HepG2 (cell line): ENCODE measurements around the gene CTNNBIP1. TPM values are rescaled to one million over a fixed set of nuclear protein-coding genes. Genes with fewer than 3 reads are reported as not detected.

Experiments
- CC2D1A ChIP-seq: sonication (generic); formaldehyde crosslinking; IDR thresholded peaks from 2 replicates; pipeline ENCODE4 v1.8.1; 2023; ENCODE audit warnings: mild to moderate bottlenecking, missing genetic modification reagents
- FOXM1 ChIP-seq: sonication (generic); formaldehyde crosslinking; IDR thresholded peaks from 2 replicates; pipeline ENCODE4 v1.5.0; 2020; ENCODE audit warnings: missing genetic modification reagents
- GLI4 ChIP-seq: sonication (generic); formaldehyde crosslinking; IDR thresholded peaks from 2 replicates; pipeline ENCODE4 v1.5.1; 2020; ENCODE audit warnings: missing genetic modification reagents, mild to moderate bottlenecking, moderate library complexity, borderline replicate concordance
- HNRNPLL ChIP-seq: fragments of 200-400 bp; formaldehyde crosslinking; IDR thresholded peaks from 2 replicates; pipeline ENCODE4 v1.6.1; 2017; ENCODE audit warnings: mild to moderate bottlenecking, low read depth, low read length; ENCODE audit not compliant: poor library complexity, severe bottlenecking
- KLF16 ChIP-seq, 2 experiments: sonication (generic) in 1 of 2; formaldehyde crosslinking in 1 of 2; IDR thresholded peaks; 2 replicates each; pipeline versions ENCODE4 v1.6.1 to v1.8.0; 2016 to 2023; ENCODE audit warnings: missing genetic modification reagents in 2 of 2, missing compliant biosample characterization in 1 of 2
- MIXL1 ChIP-seq: IDR thresholded peaks from 2 replicates; pipeline ENCODE4 v1.6.1; 2016
- NFE2L1 ChIP-seq: sonication (generic); formaldehyde crosslinking; IDR thresholded peaks from 2 replicates; pipeline ENCODE4 v1.4.0; 2020; ENCODE audit warnings: missing genetic modification reagents, mild to moderate bottlenecking, borderline replicate concordance
- NFKB2 ChIP-seq: sonication (generic); formaldehyde crosslinking; IDR thresholded peaks from 2 replicates; pipeline ENCODE4 v1.4.0; 2020; ENCODE audit warnings: missing genetic modification reagents, borderline replicate concordance
- NRL ChIP-seq: sonication (generic); formaldehyde crosslinking; IDR thresholded peaks from 2 replicates; pipeline ENCODE4 v1.5.0; 2020; ENCODE audit warnings: missing genetic modification reagents, mild to moderate bottlenecking, moderate library complexity, borderline replicate concordance
- RBFOX2 ChIP-seq: fragments of 200-400 bp; formaldehyde crosslinking; IDR thresholded peaks from 2 replicates; pipeline ENCODE4 v1.6.1; 2017; ENCODE audit warnings: low read depth, mild to moderate bottlenecking, low read length
- SIN3B ChIP-seq: fragments of 150-350 bp; IDR thresholded peaks from 2 replicates; pipeline ENCODE4 v1.6.1; 2014; ENCODE audit warnings: low read length
- SP5 ChIP-seq: IDR thresholded peaks from 2 replicates; pipeline ENCODE4 v1.6.1; 2016; ENCODE audit warnings: low read depth, borderline replicate concordance
- SRY ChIP-seq: sonication (generic); formaldehyde crosslinking; IDR thresholded peaks from 2 replicates; pipeline ENCODE4 v1.8.0; 2022; ENCODE audit warnings: mild to moderate bottlenecking, missing genetic modification reagents
- ZBTB38 ChIP-seq: sonication (generic); formaldehyde crosslinking; IDR thresholded peaks from 2 replicates; pipeline ENCODE4 v1.5.1; 2020; ENCODE audit warnings: mild to moderate bottlenecking, missing genetic modification reagents
- ZFX ChIP-seq: sonication (generic); formaldehyde crosslinking; IDR thresholded peaks from 2 replicates; pipeline ENCODE4 v1.4.0; 2020; ENCODE audit warnings: mild to moderate bottlenecking, low read depth, missing genetic modification reagents, moderate library complexity
- ZMAT3 ChIP-seq: sonication (generic); formaldehyde crosslinking; conservative IDR thresholded peaks from 2 replicates; pipeline ENCODE4 v1.7.0; 2021; ENCODE audit warnings: missing genetic modification reagents
- ZNF501 ChIP-seq: sonication (generic); formaldehyde crosslinking; IDR thresholded peaks from 2 replicates; pipeline ENCODE4 v1.5.1; 2020; ENCODE audit warnings: mild to moderate bottlenecking, moderate library complexity, missing genetic modification reagents
- ZNF572 ChIP-seq: sonication (generic); formaldehyde crosslinking; IDR thresholded peaks from 2 replicates; pipeline ENCODE4 v1.5.1; 2020; ENCODE audit warnings: mild to moderate bottlenecking, missing genetic modification reagents
- ZNF746 ChIP-seq: sonication (generic); formaldehyde crosslinking; IDR thresholded peaks from 2 replicates; pipeline ENCODE4 v1.8.0; 2022; ENCODE audit warnings: mild to moderate bottlenecking, missing genetic modification reagents
- ZNF879 ChIP-seq: sonication (generic); formaldehyde crosslinking; IDR thresholded peaks from 2 replicates; pipeline ENCODE4 v1.8.1; 2023; ENCODE audit warnings: missing genetic modification reagents
- ZSCAN31 ChIP-seq: sonication (generic); formaldehyde crosslinking; IDR thresholded peaks from 2 replicates; pipeline ENCODE4 v1.5.0; 2020; ENCODE audit warnings: low read depth, mild to moderate bottlenecking, missing genetic modification reagents
- polyA plus RNA-seq, 8 experiments: library from polyadenylated mRNA; depleted of rRNA in 3 of 8; stranded (reverse) in 7 of 8; unstranded in 1 of 8; fragments of >200 nt; fragmentation: Illumina TruSeq in 4 of 8; extraction: Trizol in 4 of 8; gene quantifications; 2 replicates each; pipeline versions ENCODE4 v1.2.1 to v1.2.3, GENCODE V29; 2011 to 2016; ENCODE audit warnings: low read depth in 4 of 8, missing spikeins in 1 of 8, mixed read lengths in 1 of 8; ENCODE audit not compliant: insufficient read depth in 1 of 8
- total RNA-seq, 5 experiments: library from RNA; depleted of rRNA; stranded (reverse); fragments of >200 nt; fragmentation: Illumina TruSeq; extraction: Trizol; gene quantifications; 2 replicates each; pipeline ENCODE4 v1.2.3, GENCODE V29; 2016; ENCODE audit warnings: low read depth in 1 of 5
- TF ChIP-seq, protein P1 (sequence below): sonication (generic); formaldehyde crosslinking; IDR thresholded peaks from 2 replicates; pipeline ENCODE4 v1.4.0; 2020; ENCODE audit warnings: missing genetic modification reagents
- TF ChIP-seq, protein P2 (sequence below): sonication (generic); formaldehyde crosslinking; conservative IDR thresholded peaks from 2 replicates; pipeline ENCODE4 v1.5.0; 2020; ENCODE audit warnings: missing genetic modification reagents
- TF ChIP-seq, protein P3 (sequence below): sonication (generic); formaldehyde crosslinking; IDR thresholded peaks from 2 replicates; pipeline ENCODE4 v1.5.0; 2020; ENCODE audit warnings: missing genetic modification reagents, mild to moderate bottlenecking, borderline replicate concordance
- TF ChIP-seq, protein P4 (sequence below): sonication (generic); formaldehyde crosslinking; IDR thresholded peaks from 2 replicates; pipeline ENCODE4 v1.8.1; 2023; ENCODE audit warnings: mild to moderate bottlenecking, missing genetic modification reagents, borderline replicate concordance

CTNNBIP1 gene
- total and polyA plus RNA-seq, 2 of the 13 experiments (the other 11 are each of a cell fraction or from before 2014, with no cell fraction given) = 71.7 to 83.0 TPM

DNA sequence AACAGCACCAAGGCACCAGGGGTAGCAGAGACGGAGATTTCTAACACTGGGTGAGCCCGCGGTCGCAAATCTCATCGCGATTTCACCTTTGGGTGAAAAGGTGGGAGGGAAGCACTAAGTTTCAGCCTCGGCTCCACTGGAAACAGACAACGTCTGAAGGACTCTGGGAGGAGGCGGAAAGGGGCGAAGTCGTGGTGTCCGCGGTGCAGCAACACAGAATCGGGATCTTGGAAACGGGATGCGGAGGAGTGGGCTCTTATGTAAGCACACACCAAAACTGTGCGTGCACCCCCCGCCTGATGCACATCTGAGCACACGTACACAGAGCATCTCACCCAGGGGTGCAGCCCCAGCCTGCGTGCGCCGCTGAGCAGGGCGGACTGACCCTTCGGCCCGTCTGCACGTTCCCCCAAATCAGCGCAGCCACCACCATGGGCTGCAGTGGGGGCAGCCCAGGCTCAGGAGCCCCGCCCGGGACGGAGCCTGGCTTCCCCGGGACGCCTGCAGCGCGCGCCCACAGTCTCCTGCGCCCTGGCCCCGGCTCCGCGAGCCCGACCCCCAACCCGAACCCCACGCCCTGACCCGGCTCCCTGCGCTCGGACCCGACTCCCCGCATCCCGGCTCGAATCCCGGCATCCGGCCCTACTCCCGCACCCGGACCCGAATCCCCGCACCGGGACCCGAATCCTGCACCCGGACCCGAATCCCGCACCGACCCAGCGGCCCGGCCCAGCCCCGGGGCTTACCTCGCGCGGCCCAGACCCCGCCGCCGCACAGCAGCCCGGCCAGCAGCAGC, 87.0 kb downstream of the CTNNBIP1 start (continued):
- TF ChIP-seq, protein P1, sequence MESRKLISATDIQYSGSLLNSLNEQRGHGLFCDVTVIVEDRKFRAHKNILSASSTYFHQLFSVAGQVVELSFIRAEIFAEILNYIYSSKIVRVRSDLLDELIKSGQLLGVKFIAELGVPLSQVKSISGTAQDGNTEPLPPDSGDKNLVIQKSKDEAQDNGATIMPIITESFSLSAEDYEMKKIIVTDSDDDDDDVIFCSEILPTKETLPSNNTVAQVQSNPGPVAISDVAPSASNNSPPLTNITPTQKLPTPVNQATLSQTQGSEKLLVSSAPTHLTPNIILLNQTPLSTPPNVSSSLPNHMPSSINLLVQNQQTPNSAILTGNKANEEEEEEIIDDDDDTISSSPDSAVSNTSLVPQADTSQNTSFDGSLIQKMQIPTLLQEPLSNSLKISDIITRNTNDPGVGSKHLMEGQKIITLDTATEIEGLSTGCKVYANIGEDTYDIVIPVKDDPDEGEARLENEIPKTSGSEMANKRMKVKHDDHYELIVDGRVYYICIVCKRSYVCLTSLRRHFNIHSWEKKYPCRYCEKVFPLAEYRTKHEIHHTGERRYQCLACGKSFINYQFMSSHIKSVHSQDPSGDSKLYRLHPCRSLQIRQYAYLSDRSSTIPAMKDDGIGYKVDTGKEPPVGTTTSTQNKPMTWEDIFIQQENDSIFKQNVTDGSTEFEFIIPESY (CRISPR knock-in tag) = no peak
- TF ChIP-seq SRY (CRISPR knock-in tag) (0 out of 2 replicates have a peak, but pooled peaks have one; percentile 16), SIN3B (no peak), NFE2L1 (CRISPR knock-in tag) (peak; percentile 69; the same call in 1 of the 2 replicates), MIXL1 (CRISPR knock-in tag) (no peak), ZNF746 (peak; percentile 54; the same call in 1 of the 2 replicates), ZNF879 (CRISPR knock-in tag) (no peak), ZNF501 (peak; percentile 18; the same call in 1 of the 2 replicates), ZFX (CRISPR knock-in tag) (peak; percentile 33; the same call in 1 of the 2 replicates), GLI4 (CRISPR knock-in tag) (0 out of 2 replicates have a peak, but pooled peaks have one; percentile 33), KLF16 (CRISPR knock-in tag; IDR thresholded peaks at IDR 0.05) (no peak), SP5 (CRISPR knock-in tag) (no peak), ZNF572 (CRISPR knock-in tag) (no peak), RBFOX2 (no peak; the same call in 1 of the 2 replicates), NFKB2 (CRISPR knock-in tag) (no peak; the same call in 1 of the 2 replicates), ZSCAN31 (CRISPR knock-in tag) (peak; percentile 36; the same call in 1 of the 2 replicates), HNRNPLL (peak; percentile 32), ZBTB38 (CRISPR knock-in tag) (0 out of 2 replicates have a peak, but pooled peaks have one; percentile 23), CC2D1A (CRISPR knock-in tag) (no peak), NRL (CRISPR knock-in tag) (peak; percentile 75), FOXM1 (CRISPR knock-in tag) (no peak), ZMAT3 (CRISPR knock-in tag) (0 out of 2 replicates have a peak, but pooled peaks have one; percentile 22)
- TF ChIP-seq, protein P2, sequence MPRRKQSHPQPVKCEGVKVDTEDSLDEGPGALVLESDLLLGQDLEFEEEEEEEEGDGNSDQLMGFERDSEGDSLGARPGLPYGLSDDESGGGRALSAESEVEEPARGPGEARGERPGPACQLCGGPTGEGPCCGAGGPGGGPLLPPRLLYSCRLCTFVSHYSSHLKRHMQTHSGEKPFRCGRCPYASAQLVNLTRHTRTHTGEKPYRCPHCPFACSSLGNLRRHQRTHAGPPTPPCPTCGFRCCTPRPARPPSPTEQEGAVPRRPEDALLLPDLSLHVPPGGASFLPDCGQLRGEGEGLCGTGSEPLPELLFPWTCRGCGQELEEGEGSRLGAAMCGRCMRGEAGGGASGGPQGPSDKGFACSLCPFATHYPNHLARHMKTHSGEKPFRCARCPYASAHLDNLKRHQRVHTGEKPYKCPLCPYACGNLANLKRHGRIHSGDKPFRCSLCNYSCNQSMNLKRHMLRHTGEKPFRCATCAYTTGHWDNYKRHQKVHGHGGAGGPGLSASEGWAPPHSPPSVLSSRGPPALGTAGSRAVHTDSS (CRISPR knock-in tag) = no peak
- TF ChIP-seq, protein P3, sequence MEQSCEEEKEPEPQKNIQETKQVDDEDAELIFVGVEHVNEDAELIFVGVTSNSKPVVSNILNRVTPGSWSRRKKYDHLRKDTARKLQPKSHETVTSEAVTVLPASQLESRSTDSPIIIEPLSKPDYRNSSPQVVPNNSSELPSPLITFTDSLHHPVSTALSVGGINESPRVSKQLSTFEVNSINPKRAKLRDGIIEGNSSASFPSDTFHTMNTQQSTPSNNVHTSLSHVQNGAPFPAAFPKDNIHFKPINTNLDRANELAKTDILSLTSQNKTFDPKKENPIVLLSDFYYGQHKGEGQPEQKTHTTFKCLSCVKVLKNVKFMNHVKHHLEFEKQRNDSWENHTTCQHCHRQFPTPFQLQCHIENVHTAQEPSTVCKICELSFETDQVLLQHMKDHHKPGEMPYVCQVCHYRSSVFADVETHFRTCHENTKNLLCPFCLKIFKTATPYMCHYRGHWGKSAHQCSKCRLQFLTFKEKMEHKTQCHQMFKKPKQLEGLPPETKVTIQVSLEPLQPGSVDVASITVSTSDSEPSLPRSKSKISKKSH (CRISPR knock-in tag) = 0 out of 2 replicates have a peak, but pooled peaks have one; percentile 37
- TF ChIP-seq, protein P4, sequence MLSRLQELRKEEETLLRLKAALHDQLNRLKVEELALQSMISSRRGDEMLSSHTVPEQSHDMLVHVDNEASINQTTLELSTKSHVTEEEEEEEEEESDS = no peak
